GM08714 (cell line): ENCODE measurements around the gene SUN1.

Experiments
- H3K4me3 ChIP-seq: fragments of 200-500 bp; sonication (Bioruptor generic); 2 replicates; pipeline ENCODE4 v1.5.1; 2014; ENCODE audit warnings: mild to moderate bottlenecking, low read length, inconsistent platforms
- ZNF274 ChIP-seq: IDR thresholded peaks from 2 replicates; pipeline ENCODE4 v1.6.1; 2012; ENCODE audit warnings: mild to moderate bottlenecking, low read depth, low read length

SUN1 gene

GRCh38 chr7:851204-851603, 18.9 kb downstream of the SUN1 start:
- H3K4me3 ChIP-seq = no peak overlapping the region
- no peak for TF ChIP-seq ZNF274

GRCh38 chr7:853366-854117, 21.3 kb downstream of the SUN1 start:
- no peak overlapping the region for H3K4me3 ChIP-seq
- TF ChIP-seq ZNF274 = no peak

- TF ChIP-seq ZNF274 = no peak
- no peak overlapping the region for H3K4me3 ChIP-seq
Measured at GRCh38 chr7:854118-854775, 22.0 kb downstream of the SUN1 start.

DNA sequence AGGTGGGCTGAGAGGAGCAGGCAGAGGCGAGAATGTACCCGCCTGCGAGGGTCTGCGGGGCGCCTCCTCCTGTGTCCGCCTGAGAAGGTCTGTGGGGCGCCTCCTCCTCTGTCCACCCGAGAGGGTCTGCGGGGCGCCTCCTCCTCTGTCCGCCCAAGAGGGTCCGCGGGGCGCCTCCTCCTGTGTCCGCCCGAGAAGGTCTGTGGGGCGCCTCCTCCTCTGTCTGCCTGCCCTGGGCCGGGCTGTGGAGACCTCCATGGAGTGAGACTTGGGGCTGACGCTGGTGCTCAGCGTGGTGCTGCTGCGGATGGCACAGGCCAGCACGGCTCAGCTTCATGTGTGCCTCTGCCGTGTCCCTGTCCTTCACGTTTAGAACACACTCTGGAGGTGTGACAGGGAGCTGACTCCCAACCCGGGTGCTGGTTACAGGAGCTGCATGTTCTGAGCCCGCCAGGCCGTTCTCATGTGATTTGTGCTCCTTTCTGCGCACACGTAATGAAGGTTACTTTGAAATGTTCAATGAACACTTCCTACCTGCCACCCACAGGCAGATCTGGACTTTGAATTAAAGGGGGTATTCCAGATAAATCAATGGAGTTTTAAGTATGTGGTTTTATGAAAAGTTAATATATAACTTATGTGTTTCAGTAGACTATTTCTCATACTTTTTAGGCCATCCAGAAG, 23.6 kb downstream of the SUN1 start:
- H3K4me3 ChIP-seq = no peak overlapping the region
- no peak for TF ChIP-seq ZNF274

- no peak overlapping the region for H3K4me3 ChIP-seq
- no peak for TF ChIP-seq ZNF274
Measured at GRCh38 chr7:856444-857095, 24.3 kb downstream of the SUN1 start.

DNA sequence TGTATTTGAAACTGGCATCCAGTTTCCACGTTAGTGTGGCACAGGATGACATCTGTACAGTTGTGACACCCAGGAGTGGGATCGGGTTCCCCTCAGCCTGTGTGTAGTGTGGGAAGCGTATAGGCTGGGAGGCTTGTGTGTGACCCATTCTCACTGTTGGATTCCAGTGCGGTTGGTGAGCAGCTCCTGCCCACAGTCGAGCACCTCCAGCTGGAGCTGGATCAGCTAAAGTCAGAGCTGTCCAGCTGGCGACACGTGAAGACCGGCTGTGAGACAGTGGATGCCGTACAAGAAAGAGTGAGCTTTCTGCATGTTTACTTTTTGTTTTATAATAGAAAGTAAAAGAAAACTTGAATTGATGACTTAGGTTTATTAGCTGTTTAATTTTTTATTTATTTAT, 25.4 kb downstream of the SUN1 start:
- no peak overlapping the region for H3K4me3 ChIP-seq
- TF ChIP-seq ZNF274 = no peak

DNA sequence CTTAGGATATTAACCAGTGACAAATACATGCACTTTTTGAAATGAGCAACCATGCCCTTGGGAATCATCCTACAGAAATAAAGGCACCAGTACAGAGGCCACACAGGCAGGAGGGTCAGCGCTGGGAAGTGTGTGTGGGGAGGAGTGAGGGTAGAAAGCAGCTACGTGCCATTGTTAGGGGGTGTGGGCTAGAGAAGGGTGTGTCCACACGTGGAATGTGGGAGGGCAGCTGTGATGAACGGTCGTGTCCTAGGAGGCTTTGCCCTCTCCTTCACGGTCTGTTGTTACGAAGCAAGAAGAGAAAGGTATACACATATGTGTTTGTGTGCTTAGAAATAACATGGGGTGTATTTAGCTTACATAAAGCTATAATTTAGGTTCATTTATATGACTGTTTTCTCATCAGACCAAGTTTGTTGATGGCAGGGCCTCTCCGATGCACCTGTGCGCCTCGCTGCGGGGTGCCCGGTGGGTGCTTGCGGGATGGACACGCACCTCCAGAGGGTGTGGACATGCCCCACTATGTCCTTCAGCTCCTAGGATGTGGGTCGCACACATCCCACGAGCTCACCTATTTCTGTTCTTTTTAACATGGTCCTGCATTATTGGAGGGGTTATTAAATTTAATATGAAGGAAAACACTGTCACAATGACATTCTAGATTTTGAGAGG, 27.2 kb downstream of the SUN1 start:
- H3K4me3 ChIP-seq = no peak overlapping the region
- TF ChIP-seq ZNF274 = no peak

GRCh38 chr7:860149-860548, 27.9 kb downstream of the SUN1 start:
- TF ChIP-seq ZNF274 = no peak
- H3K4me3 ChIP-seq = no peak overlapping the region

- TF ChIP-seq ZNF274 = no peak
- H3K4me3 ChIP-seq = no peak overlapping the region
Measured at GRCh38 chr7:861222-861621, 28.9 kb downstream of the SUN1 start.

DNA sequence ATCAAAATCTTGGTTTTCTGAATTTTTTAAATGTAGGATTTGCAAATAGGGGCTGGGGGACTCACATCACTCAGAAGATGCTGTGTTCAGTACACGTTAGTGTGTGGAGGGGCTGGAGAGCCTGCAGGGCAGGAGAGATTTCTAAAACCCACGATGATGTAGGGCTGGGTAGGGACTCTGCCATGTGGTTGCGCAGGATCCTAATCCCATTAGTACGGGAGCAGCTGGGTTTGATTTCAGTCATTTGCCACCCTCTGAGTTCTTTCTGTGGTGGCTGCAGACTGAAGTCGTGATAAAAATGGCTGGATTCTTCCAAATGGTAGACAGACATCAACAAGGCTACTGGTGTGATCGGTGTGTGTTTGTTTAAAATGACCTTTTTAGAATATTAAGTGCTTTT, 29.9 kb downstream of the SUN1 start:
- no peak for TF ChIP-seq ZNF274
- H3K4me3 ChIP-seq = no peak overlapping the region

- no peak for TF ChIP-seq ZNF274
- H3K4me3 ChIP-seq = no peak overlapping the region
Measured at GRCh38 chr7:863106-863505, 30.8 kb downstream of the SUN1 start.

DNA sequence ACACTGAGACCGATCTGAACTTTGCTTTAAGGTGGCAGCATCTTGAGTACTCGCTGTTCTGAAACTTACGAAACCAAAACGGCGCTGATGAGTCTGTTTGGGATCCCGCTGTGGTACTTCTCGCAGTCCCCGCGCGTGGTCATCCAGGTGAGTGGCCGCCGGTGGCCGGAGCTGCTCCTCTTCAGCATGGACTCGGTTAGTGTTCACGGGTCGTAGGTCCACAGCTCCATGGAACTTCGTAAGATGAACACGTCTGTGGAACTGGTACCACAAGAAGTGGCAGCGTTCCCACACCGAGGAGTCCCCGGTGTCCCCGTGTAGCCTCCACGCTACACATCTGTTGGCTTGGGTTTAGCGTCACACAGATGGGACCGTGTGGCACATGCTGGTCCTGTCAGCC, 33.6 kb downstream of the SUN1 start:
- no peak overlapping the region for H3K4me3 ChIP-seq
- TF ChIP-seq ZNF274 = no peak

DNA sequence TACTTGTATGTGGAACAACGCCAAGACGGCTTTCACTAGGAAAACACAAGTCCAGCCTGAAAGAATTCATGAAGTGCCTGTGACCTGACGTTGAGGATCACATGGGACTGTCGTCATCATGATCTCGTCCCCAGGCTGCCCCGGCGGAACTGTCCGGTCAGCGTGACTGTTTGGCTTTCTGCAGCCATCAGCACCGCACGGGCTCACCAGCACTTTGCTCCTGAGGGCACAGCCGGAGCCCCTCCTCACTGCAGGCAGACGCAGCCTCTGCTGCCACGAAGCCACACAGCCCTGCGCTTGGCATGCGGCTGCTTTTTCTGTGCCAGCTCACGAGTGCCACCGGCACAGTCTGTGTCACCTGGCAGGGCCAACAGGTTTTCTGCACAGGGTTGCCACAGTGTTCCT, 34.7 kb downstream of the SUN1 start:
- no peak overlapping the region for H3K4me3 ChIP-seq

More for the DNA sequence above, 34.7 kb downstream of the SUN1 start:
- no peak for TF ChIP-seq ZNF274
